H1 (cell line): Measurements from ENCODE around the gene B4GALT7.

Source experiments
- ATF2 ChIP-seq: IDR thresholded peaks from 2 replicates; pipeline ENCODE4 v1.6.1; 2012; ENCODE audit warnings: low read length, inconsistent platforms
- CTBP2 ChIP-seq: IDR thresholded peaks from 2 replicates; pipeline ENCODE4 v1.7.0; 2011; ENCODE audit warnings: borderline replicate concordance, mild to moderate bottlenecking, moderate library complexity, mixed read lengths, low read length; ENCODE audit not compliant: insufficient read depth, insufficient read length
- CTCF ChIP-seq, 3 experiments: IDR thresholded peaks; 1 replicate in 2 of 3; 2 replicates in 1 of 3; pipeline versions ENCODE4 v1.5.1 to v1.6.1; 2011; ENCODE audit warnings: low read length in 3 of 3, mild to moderate bottlenecking in 3 of 3, inconsistent platforms in 2 of 3, low read depth in 1 of 3, moderate library complexity in 1 of 3; ENCODE audit not compliant: insufficient read depth in 1 of 3; ENCODE audit errors: control extremely low read depth in 1 of 3
- EGR1 ChIP-seq: IDR thresholded peaks from 2 replicates; pipeline ENCODE4 v1.6.1; 2011; ENCODE audit warnings: low read depth, low read length, borderline replicate concordance
- EP300 ChIP-seq, 2 experiments: IDR thresholded peaks; 1 replicate in 1 of 2; 2 replicates in 1 of 2; pipeline ENCODE4 v1.6.1; 2011 to 2012; ENCODE audit warnings: low read depth in 2 of 2, low read length in 2 of 2, mild to moderate bottlenecking in 2 of 2, borderline replicate concordance in 1 of 2, inconsistent platforms in 1 of 2, moderate library complexity in 1 of 2
- JUND ChIP-seq: IDR thresholded peaks from 2 replicates; pipeline ENCODE4 v1.6.1; 2011; ENCODE audit warnings: mild to moderate bottlenecking, improper control_type of control experiment, low read length
- MAFK ChIP-seq: IDR thresholded peaks from 2 replicates; pipeline ENCODE4 v1.6.1; 2012; ENCODE audit warnings: low read depth, mild to moderate bottlenecking, improper control_type of control experiment, low read length
- POLR2A ChIP-seq, 2 experiments: IDR thresholded peaks; 1 replicate in 1 of 2; 2 replicates in 1 of 2; pipeline ENCODE4 v1.6.1; 2011; ENCODE audit warnings: low read depth in 2 of 2, low read length in 2 of 2, mild to moderate bottlenecking in 2 of 2; ENCODE audit errors: control extremely low read depth in 1 of 2
- POLR2AphosphoS5 ChIP-seq: IDR thresholded peaks from 2 replicates; pipeline ENCODE4 v1.6.1; 2011; ENCODE audit warnings: low read depth, low read length
- RFX5 ChIP-seq: IDR thresholded peaks from 2 replicates; pipeline ENCODE4 v1.6.1; 2011; ENCODE audit warnings: low read depth, low read length, improper control_type of control experiment, borderline replicate concordance
- RXRA ChIP-seq: IDR thresholded peaks from 2 replicates; pipeline ENCODE4 v1.6.1; 2011; ENCODE audit warnings: low read depth, mild to moderate bottlenecking, low read length, moderate library complexity; ENCODE audit not compliant: insufficient read depth

- TF ChIP-seq EP300 (IDR thresholded peaks at IDR 0.05; ENCODE audit: borderline replicate concordance in 1 of 2, low read depth in 2 of 2, low read length in 2 of 2) (no peak), RFX5 (no peak), EGR1 (no peak), ATF2 (no peak), JUND (no peak), POLR2A (IDR thresholded peaks at IDR 0.05; ENCODE audit: control extremely low read depth in 1 of 2, low read depth in 2 of 2, low read length in 2 of 2) (no peak), CTCF (IDR thresholded peaks at IDR 0.05; ENCODE audit: control extremely low read depth in 1 of 3, insufficient read depth in 1 of 3, low read depth in 1 of 3, low read length in 3 of 3) (no peak), CTBP2 (no peak), POLR2AphosphoS5 (no peak), MAFK (no peak), RXRA (no peak)
These were observed 6.4 kb downstream of the B4GALT7 start for GRCh38 chr5:177606071-177607051.
